Gastrocnemius medialis (tissue), 4 donors: ENCODE measurements around the gene PABPC3. TPM values are rescaled to one million over a fixed set of nuclear protein-coding genes. Genes with fewer than 3 reads are reported as not detected.
A peak's percentile ranks its signal among the peaks of the same experiment; 100 is the strongest.

Source experiments
- ATAC-seq, 2 donors: fragments of 150-250 bp; one replicate each; pipeline ENCODE4 v1.9.1; 2016
- DNase-seq, 2 donors: peaks; one replicate each; pipeline ENCODE4 v3.0.0-alpha.2; 2019
- H3K27ac ChIP-seq, 4 donors: fragments of 200-600 bp; sonication (generic); 1 replicate in 1 of 4; 2 replicates in 3 of 4; pipeline ENCODE4 v1.5.1; 2016 to 2018; ENCODE audit warnings: mild to moderate bottlenecking in 2 of 4, moderate library complexity in 1 of 4
- H3K27me3 ChIP-seq, 3 donors: fragments of 200-600 bp; sonication (generic) in 2 of 3; 1 replicate in 1 of 3; 2 replicates in 2 of 3; pipeline versions ENCODE4 v1.5.1 to v1.6.0; 2016 to 2019; ENCODE audit warnings: mild to moderate bottlenecking in 1 of 3, moderate library complexity in 1 of 3
- H3K36me3 ChIP-seq, 2 donors: fragments of 200-600 bp; sonication (generic) in 1 of 2; one replicate each; pipeline ENCODE4 v1.5.1; 2017 to 2018
- H3K4me1 ChIP-seq, 2 donors: fragments of 200-600 bp; sonication (generic) in 1 of 2; one replicate each; pipeline ENCODE4 v1.5.1; 2016 to 2017; ENCODE audit warnings: mild to moderate bottlenecking in 2 of 2
- H3K4me3 ChIP-seq, 4 donors: fragments of 200-600 bp; sonication (generic) in 3 of 4; 1 replicate in 1 of 4; 2 replicates in 3 of 4; pipeline ENCODE4 v1.5.1; 2016 to 2019; ENCODE audit warnings: mild to moderate bottlenecking in 2 of 4
- H3K9me3 ChIP-seq, 3 donors: fragments of 200-600 bp; sonication (generic) in 2 of 3; 1 replicate in 1 of 3; 2 replicates in 2 of 3; pipeline ENCODE4 v1.5.1; 2016 to 2019
- CTCF ChIP-seq, 5 experiments: fragments of 450-650 bp in 3 of 5; fragments of 200-600 bp in 2 of 5; sonication (generic) in 2 of 5; IDR thresholded peaks in 4 of 5; conservative IDR thresholded peaks in 1 of 5; 1 replicate in 4 of 5; 2 replicates in 1 of 5; pipeline ENCODE4 v1.5.1; 2016 to 2019; ENCODE audit warnings: antibody characterized with exemption in 5 of 5, mild to moderate bottlenecking in 3 of 5, moderate library complexity in 3 of 5
- POLR2A ChIP-seq, 2 donors: fragments of 450-650 bp; IDR thresholded peaks; one replicate each; pipeline ENCODE4 v1.6.1; 2017; ENCODE audit warnings: antibody characterized with exemption in 2 of 2, mild to moderate bottlenecking in 2 of 2, moderate library complexity in 2 of 2
- in situ Hi-C, 4 donors: fragments of 200-750 bp; cut with MboI; loops; one replicate each; pipeline versions ENCODE4 v1.15.0 to v1.8.0; 2017; ENCODE audit warnings: low sequenced_read_pairs in 4 of 4
- intact Hi-C: fragments of 100-400 bp; cut with DNase I; formaldehyde crosslinking; loops from one replicate; pipeline ENCODE4 v1.15.1; 2023; ENCODE audit warnings: low total_unique reads
- total RNA-seq, 4 donors: library from RNA; depleted of rRNA; stranded (reverse); fragments of >200 nt; gene quantifications; one replicate each; pipeline versions ENCODE4 v1.1.0 to v1.2.3, GENCODE V29; 2016

The PABPC3 gene
- total RNA-seq, 4 donors from 2014 or later: not detected

GRCh38 chr13:25118378-25118905 lies 22.5 kb downstream of the PABPC3 start:
- Histone ChIP-seq H3K4me1 (no peaks in the 10 kb centered on the region), H3K27me3 (no peaks in the 10 kb centered on the region), H3K9me3 (no peaks in the 10 kb centered on the region), H3K27ac (no peak overlapping the region), H3K36me3 (no peaks in the 10 kb centered on the region), H3K4me3 (no peak overlapping the region)
- DNase-seq (no peak), ATAC-seq (no peak)
- in situ Hi-C loops: no loop called here
- intact Hi-C loops: no loop called here
- TF ChIP-seq POLR2A (IDR thresholded peaks at IDR 0.05): no peak
- TF ChIP-seq CTCF (IDR thresholded peaks at IDR 0.05 in 4 of 5, conservative IDR thresholded peaks at IDR 0.05 in 1 of 5): no peak

GRCh38 chr13:25130944-25131343 lies 35.0 kb downstream of the PABPC3 start:
- peaks cover 0 to 4% (median 0%) of the 10 kb centered on the region in 3 donors for H3K27me3 ChIP-seq
- no peak for DNase-seq
- intact Hi-C loops (no loop called here), in situ Hi-C loops (no loop called here)
- H3K36me3 ChIP-seq: no peaks in the 10 kb centered on the region
- no peak overlapping the region for H3K27ac ChIP-seq
- H3K4me1 ChIP-seq: no peaks in the 10 kb centered on the region
- TF ChIP-seq POLR2A (IDR thresholded peaks at IDR 0.05): no peak
- no peak for TF ChIP-seq CTCF (IDR thresholded peaks at IDR 0.05 in 4 of 5, conservative IDR thresholded peaks at IDR 0.05 in 1 of 5)
- no peaks in the 10 kb centered on the region for H3K9me3 ChIP-seq
- no peak for ATAC-seq
- no peak overlapping the region for H3K4me3 ChIP-seq

- no peaks in the 10 kb centered on the region for H3K9me3 ChIP-seq
- ATAC-seq: no peak
- in situ Hi-C loops: no loop called here
- no peaks in the 10 kb centered on the region for H3K4me1 ChIP-seq
- H3K36me3 ChIP-seq: no peaks in the 10 kb centered on the region
- TF ChIP-seq CTCF (IDR thresholded peaks at IDR 0.05 in 4 of 5, conservative IDR thresholded peaks at IDR 0.05 in 1 of 5) (no peak), POLR2A (IDR thresholded peaks at IDR 0.05) (no peak)
- H3K4me3 ChIP-seq: no peak overlapping the region
- DNase-seq: no peak
- H3K27ac ChIP-seq: no peak overlapping the region
- H3K27me3 ChIP-seq: peaks cover 0 to 4% (median 0%) of the 10 kb centered on the region in 3 donors
- intact Hi-C loops: no loop called here
Observed at GRCh38 chr13:25131881-25132420, 36.0 kb downstream of the PABPC3 start.

GRCh38 chr13:25132751-25133390 lies 36.9 kb downstream of the PABPC3 start:
- Histone ChIP-seq H3K4me3 (no peak overlapping the region), H3K36me3 (no peaks in the 10 kb centered on the region), H3K4me1 (no peaks in the 10 kb centered on the region), H3K27me3 (peaks cover 0 to 4% (median 0%) of the 10 kb centered on the region in 3 donors), H3K9me3 (no peaks in the 10 kb centered on the region), H3K27ac (peak overlapping the region in 1 of 4 donors; percentile 10)
- peak; percentile 60 to 66 for ATAC-seq
- in situ Hi-C loops: no loop called here
- peak in 1 of 2 donors; percentile 20 for DNase-seq
- intact Hi-C loops: no loop called here
- no peak for TF ChIP-seq POLR2A (IDR thresholded peaks at IDR 0.05)
- TF ChIP-seq CTCF (IDR thresholded peaks at IDR 0.05 in 4 of 5, conservative IDR thresholded peaks at IDR 0.05 in 1 of 5): no peak
